Endothelial cell of umbilical vein (primary cell): Measurements from ENCODE around the gene LARGE1.

Experiments
- CTCF ChIP-seq, 2 donors: IDR thresholded peaks; 1 replicate in 1 of 2; 2 replicates in 1 of 2; pipeline ENCODE4 v1.5.1; 2011; ENCODE audit warnings: low read length in 2 of 2, mild to moderate bottlenecking in 2 of 2, moderate library complexity in 2 of 2, control low read depth in 1 of 2, inconsistent platforms in 1 of 2, low read depth in 1 of 2; ENCODE audit not compliant: insufficient read depth in 1 of 2; ENCODE audit errors: extremely low read depth in 1 of 2
- POLR2A ChIP-seq: IDR thresholded peaks from 2 replicates; pipeline ENCODE4 v1.6.1; 2012; ENCODE audit warnings: low read depth, mild to moderate bottlenecking, control low read depth, low read length

DNA sequence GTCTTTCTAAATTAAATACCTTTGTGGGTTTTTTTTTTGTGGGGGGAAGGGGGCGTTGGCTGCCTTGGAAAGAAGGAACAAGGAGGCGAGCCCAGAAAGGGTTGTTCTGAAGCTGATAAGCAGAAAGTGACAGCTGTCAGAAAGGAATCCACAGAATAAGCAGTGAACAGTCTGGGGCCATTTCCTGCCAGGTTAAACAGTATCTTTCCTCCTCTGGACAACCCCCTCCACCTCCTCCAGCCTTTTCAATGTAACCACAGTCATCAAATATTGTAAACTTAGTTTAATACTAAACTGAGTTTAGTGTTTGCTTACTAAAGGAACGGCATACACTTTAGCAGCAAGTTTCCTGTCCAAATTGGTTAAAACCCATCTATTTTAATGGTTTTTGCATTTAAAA lies 590.9 kb downstream of the LARGE1 start:
- TF ChIP-seq CTCF (IDR thresholded peaks at IDR 0.05; ENCODE audit: extremely low read depth in 1 of 2, insufficient read depth in 1 of 2, low read depth in 1 of 2, low read length in 2 of 2), result no peak
- TF ChIP-seq POLR2A, result no peak
